Duodenal mucosa (tissue), 2 donors: ENCODE results near the gene JAKMIP2.
"Not testable (repeated sequence)": the region's sequence is repeated elsewhere in the genome, so short reads cannot be mapped to it uniquely, and the experiment has no call there.

ENCODE experiments used
- H3K27ac ChIP-seq: one replicate; pipeline ENCODE4 v1.7.0; 2013; ENCODE audit warnings: low read depth, low read length
- H3K27me3 ChIP-seq, 2 donors: one replicate each; pipeline ENCODE4 v1.7.0; 2013; ENCODE audit warnings: low read length in 2 of 2, control low read depth in 1 of 2; ENCODE audit not compliant: insufficient read depth in 2 of 2, control insufficient read depth in 1 of 2
- H3K36me3 ChIP-seq, 2 donors: one replicate each; pipeline ENCODE4 v1.7.0; 2013; ENCODE audit warnings: low read length in 2 of 2, control low read depth in 1 of 2; ENCODE audit not compliant: insufficient read depth in 2 of 2, control insufficient read depth in 1 of 2
- H3K4me1 ChIP-seq, 2 donors: one replicate each; pipeline ENCODE4 v1.7.0; 2013; ENCODE audit warnings: low read length in 2 of 2, control low read depth in 1 of 2; ENCODE audit not compliant: insufficient read depth in 2 of 2, control insufficient read depth in 1 of 2
- H3K4me3 ChIP-seq, 2 donors: one replicate each; pipeline ENCODE4 v1.7.0; 2013; ENCODE audit warnings: low read length in 2 of 2, low read depth in 1 of 2
- H3K9ac ChIP-seq, 2 donors: one replicate each; pipeline ENCODE4 v1.7.0; 2013; ENCODE audit warnings: low read length in 2 of 2, low read depth in 1 of 2
- H3K9me3 ChIP-seq, 2 donors: one replicate each; pipeline ENCODE4 v1.7.0; 2013; ENCODE audit warnings: low read length in 2 of 2, control low read depth in 1 of 2; ENCODE audit not compliant: control insufficient read depth in 1 of 2

Gene JAKMIP2

GRCh38 chr5:147734894-147735293 lies 47.6 kb downstream of the JAKMIP2 start:
- Histone ChIP-seq H3K27ac (no peak overlapping the region), H3K4me1 (peaks cover 0 to 19% of the 10 kb centered on the region in 2 donors), H3K36me3 (no peaks in the 10 kb centered on the region), H3K4me3 (no peak overlapping the region), H3K9ac (no peak overlapping the region), H3K9me3 (no peaks in the 10 kb centered on the region), H3K27me3 (no peaks in the 10 kb centered on the region)

GRCh38 chr5:147733075-147733474 lies 49.5 kb downstream of the JAKMIP2 start:
- Histone ChIP-seq H3K9ac (no peak overlapping the region), H3K4me1 (peaks cover 0 to 19% of the 10 kb centered on the region in 2 donors), H3K9me3 (no peaks in the 10 kb centered on the region), H3K27ac (no peak overlapping the region), H3K4me3 (no peak overlapping the region), H3K27me3 (no peaks in the 10 kb centered on the region), H3K36me3 (no peaks in the 10 kb centered on the region)

DNA sequence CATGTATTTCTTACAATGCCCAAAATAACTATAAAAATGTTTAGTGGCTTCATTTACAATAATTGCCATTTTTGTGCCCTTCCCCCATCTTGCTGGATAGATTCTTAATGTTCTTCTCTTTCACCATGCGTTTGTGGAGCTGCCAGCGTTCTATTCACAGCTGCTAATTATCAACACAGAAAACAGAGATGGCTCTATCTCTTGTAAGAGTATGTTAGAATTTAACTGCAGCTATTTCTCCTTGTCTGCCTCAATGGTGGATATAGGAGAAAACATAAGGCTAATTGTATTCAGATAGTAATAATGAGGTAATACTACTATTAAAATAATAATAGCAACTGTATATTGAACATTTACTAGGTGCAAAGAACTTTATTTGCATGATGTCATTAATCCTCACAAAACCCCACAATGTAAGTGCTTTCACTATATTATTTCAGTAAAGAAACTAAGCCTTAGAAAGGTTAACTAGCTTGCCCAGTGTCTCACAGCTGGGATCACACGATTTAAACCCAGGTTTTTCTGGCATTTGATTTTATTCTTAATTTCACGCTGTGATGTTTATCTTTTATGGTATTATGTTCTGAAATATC lies 50.1 kb downstream of the JAKMIP2 start:
- Histone ChIP-seq H3K36me3 (no peaks in the 10 kb centered on the region), H3K4me1 (peaks cover 0 to 16% of the 10 kb centered on the region in 2 donors), H3K9me3 (no peaks in the 10 kb centered on the region), H3K27me3 (no peaks in the 10 kb centered on the region), H3K27ac (no peak overlapping the region), H3K9ac (no peak overlapping the region), H3K4me3 (no peak overlapping the region)

- Histone ChIP-seq H3K27me3 (no peaks in the 10 kb centered on the region), H3K4me3 (peak overlapping the region in 1 of 2 donors; percentile 13), H3K27ac (no peak overlapping the region), H3K36me3 (no peaks in the 10 kb centered on the region), H3K9me3 (no peaks in the 10 kb centered on the region), H3K4me1 (peaks cover 0 to 16% of the 10 kb centered on the region in 2 donors), H3K9ac (no peak overlapping the region)
Measured at GRCh38 chr5:147731431-147732290, 50.9 kb downstream of the JAKMIP2 start.

GRCh38 chr5:147727200-147727599 lies 55.3 kb downstream of the JAKMIP2 start:
- Histone ChIP-seq H3K27me3 (no peaks in the 10 kb centered on the region), H3K9me3 (no peaks in the 10 kb centered on the region), H3K36me3 (no peaks in the 10 kb centered on the region), H3K9ac (no peak overlapping the region), H3K4me1 (peaks cover 0 to 10% of the 10 kb centered on the region in 2 donors), H3K27ac (no peak overlapping the region), H3K4me3 (no peak overlapping the region)

DNA sequence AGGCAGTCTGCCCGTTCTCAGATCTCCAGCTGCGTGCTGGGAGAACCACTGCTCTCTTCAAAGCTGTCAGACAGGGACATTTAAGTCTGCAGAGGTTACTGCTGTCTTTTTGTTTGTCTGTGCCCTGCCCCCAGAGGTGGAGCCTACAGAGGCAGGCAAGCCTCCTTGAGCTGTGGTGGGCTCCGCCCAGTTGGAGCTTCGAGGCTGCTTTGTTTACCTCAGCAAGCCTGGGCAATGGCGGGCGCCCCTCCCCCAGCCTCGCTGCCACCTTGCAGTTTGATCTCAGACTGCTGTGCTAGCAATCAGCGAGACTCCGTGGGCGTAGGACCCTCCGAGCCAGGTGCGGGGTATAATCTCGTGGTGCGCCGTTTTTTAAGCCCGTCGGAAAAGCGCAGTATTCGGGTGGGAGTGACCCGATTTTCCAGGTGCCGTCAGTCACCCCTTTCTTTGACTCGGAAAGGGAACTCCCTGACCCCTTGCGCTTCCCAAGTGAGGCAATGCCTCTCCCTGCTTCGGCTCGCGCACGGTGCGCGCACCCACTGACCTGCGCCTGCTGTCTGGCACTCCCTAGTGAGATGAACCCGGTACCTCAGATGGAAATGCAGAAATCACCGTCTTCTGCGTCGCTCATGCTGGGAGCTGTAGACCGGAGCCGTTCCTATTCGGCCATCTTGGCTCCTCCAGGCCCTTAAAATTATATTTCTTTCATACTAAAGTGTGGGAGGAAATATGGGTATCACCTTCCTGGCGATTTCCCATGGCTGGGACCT lies 61.2 kb downstream of the JAKMIP2 start:
- H3K9ac ChIP-seq, H3K36me3 ChIP-seq, H3K27me3 ChIP-seq, H3K4me1 ChIP-seq, H3K4me3 ChIP-seq, H3K9me3 ChIP-seq, H3K27ac ChIP-seq: not testable (repeated sequence)

GRCh38 chr5:147713550-147714295 lies 68.8 kb downstream of the JAKMIP2 start:
- H3K4me3 ChIP-seq: no peak overlapping the region
- no peak overlapping the region for H3K27ac ChIP-seq
- H3K36me3 ChIP-seq: no peaks in the 10 kb centered on the region
- H3K4me1 ChIP-seq: peaks cover 6 to 9% of the 10 kb centered on the region in 2 donors
- H3K27me3 ChIP-seq: no peaks in the 10 kb centered on the region
- no peak overlapping the region for H3K9ac ChIP-seq
- no peaks in the 10 kb centered on the region for H3K9me3 ChIP-seq

- H3K27ac ChIP-seq: no peak overlapping the region
- H3K9ac ChIP-seq: no peak overlapping the region
- no peaks in the 10 kb centered on the region for H3K9me3 ChIP-seq
- no peaks in the 10 kb centered on the region for H3K27me3 ChIP-seq
- no peak overlapping the region for H3K4me3 ChIP-seq
- H3K4me1 ChIP-seq: peaks cover 6 to 9% of the 10 kb centered on the region in 2 donors
- no peaks in the 10 kb centered on the region for H3K36me3 ChIP-seq
Measured at GRCh38 chr5:147712598-147712997, 69.9 kb downstream of the JAKMIP2 start.

DNA sequence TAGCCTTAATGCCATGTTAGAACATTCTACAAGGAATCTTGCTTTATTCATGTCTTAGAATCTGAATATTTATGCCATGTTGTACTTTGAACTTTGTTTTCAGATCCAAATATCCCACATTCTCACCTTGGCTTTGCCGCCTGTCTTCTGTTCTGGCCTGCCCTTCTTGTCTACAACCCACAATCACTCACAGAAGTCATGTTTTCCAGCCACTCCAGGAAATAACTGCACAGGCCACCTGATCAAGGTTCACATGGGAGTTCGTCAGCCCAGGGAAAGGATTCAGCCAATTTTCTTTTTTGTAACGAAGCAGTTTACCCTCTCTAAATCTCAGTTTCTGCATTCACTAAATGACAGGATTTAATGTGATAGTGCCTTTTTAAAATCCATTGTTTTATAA lies 70.5 kb downstream of the JAKMIP2 start:
- H3K27me3 ChIP-seq: no peaks in the 10 kb centered on the region
- no peak overlapping the region for H3K27ac ChIP-seq
- H3K9me3 ChIP-seq: no peaks in the 10 kb centered on the region
- no peak overlapping the region for H3K9ac ChIP-seq
- H3K36me3 ChIP-seq: no peaks in the 10 kb centered on the region
- peaks cover 6 to 9% of the 10 kb centered on the region in 2 donors for H3K4me1 ChIP-seq
- no peak overlapping the region for H3K4me3 ChIP-seq
